ENCODE measurements around the gene GPR107. TPM values are rescaled to one million over a fixed set of nuclear protein-coding genes. Genes with fewer than 3 reads are reported as not detected.

Gene GPR107
- total and polyA plus RNA-seq, 3 experiments from 2014 or later, result 4.2 to 21.4 (median 21.3) TPM

- H3K9me3 Mint-ChIP-seq, result no peaks in the 10 kb centered on the region
- H3K4me3 ChIP-seq (ENCODE audit: low read length), result no peak overlapping the region
- no peaks in the 10 kb centered on the region for H3K27me3 ChIP-seq (ENCODE audit: insufficient read depth, low read length, poor library complexity, severe bottlenecking)
- peaks cover 0 to 70% (median 15%) of the 10 kb centered on the region in 3 donors for H3K36me3 Mint-ChIP-seq
- H3K4me1 ChIP-seq (ENCODE audit: insufficient read depth, low read length), result peaks cover 7% of the 10 kb centered on the region
- peaks cover 16 to 28% (median 22%) of the 10 kb centered on the region in 3 donors for H3K4me1 Mint-ChIP-seq
- H3K27me3 Mint-ChIP-seq, result no peaks in the 10 kb centered on the region
- peak overlapping the region in 5 of 8 donors; percentile 26 to 77 (median 69) for H3K27ac Mint-ChIP-seq
- H3K4me3 Mint-ChIP-seq, result no peak overlapping the region
- ChIA-PET CTCF (interaction anchor here (0.8 to 9.2 kb wide), 3 partner anchors 124 to 231 kb away, joined by 3 to 86 read pairs (median 3); no protein-coding TSS in a partner anchor), POLR2A (no interaction called here)
- no peak overlapping the region for H3K27ac ChIP-seq (ENCODE audit: low read depth, low read length)
- no peaks in the 10 kb centered on the region for H3K9me3 ChIP-seq (ENCODE audit: low read length)
- DNase-seq, result no peak
- peaks cover 12% of the 10 kb centered on the region for H3K36me3 ChIP-seq (ENCODE audit: insufficient read depth, low read length)
These were observed 58.3 kb downstream of the GPR107 start for GRCh38 chr9:130111786-130112537.

- H3K9me3 ChIP-seq (ENCODE audit: low read length), result no peaks in the 10 kb centered on the region
- Mint-ChIP-seq H3K27me3 (no peaks in the 10 kb centered on the region), H3K4me1 (peaks cover 9 to 21% (median 15%) of the 10 kb centered on the region in 3 donors), H3K36me3 (peaks cover 0 to 69% (median 14%) of the 10 kb centered on the region in 3 donors), H3K9me3 (no peaks in the 10 kb centered on the region), H3K27ac (peak overlapping the region in 2 of 8 donors; percentile 26 to 63), H3K4me3 (peak overlapping the region in 1 of 7 donors; percentile 24)
- H3K4me3 ChIP-seq (ENCODE audit: low read length), result no peak overlapping the region
- peaks cover 12% of the 10 kb centered on the region for H3K36me3 ChIP-seq (ENCODE audit: insufficient read depth, low read length)
- POLR2A ChIA-PET, result no interaction called here
- peak in 1 of 5 donors; percentile 11 for DNase-seq
- no peak overlapping the region for H3K27ac ChIP-seq (ENCODE audit: low read depth, low read length)
- CTCF ChIA-PET, result interaction anchor here (0.8 to 1.4 kb wide), 3 partner anchors 15 to 230 kb away, joined by 3 read pairs; no protein-coding TSS in a partner anchor
- H3K4me1 ChIP-seq (ENCODE audit: insufficient read depth, low read length), result peaks cover 1% of the 10 kb centered on the region
- no peaks in the 10 kb centered on the region for H3K27me3 ChIP-seq (ENCODE audit: insufficient read depth, low read length, poor library complexity, severe bottlenecking)
These were observed 58.9 kb downstream of the GPR107 start for GRCh38 chr9:130112538-130113151.

GRCh38 chr9:130114741-130115140 lies 61.0 kb downstream of the GPR107 start:
- peak overlapping the region in 2 of 8 donors; percentile 29 to 36 for H3K27ac Mint-ChIP-seq
- CTCF ChIA-PET, result interaction anchor here (1.2 kb wide), 1 partner anchor 121 kb away, joined by 5 read pairs; no protein-coding TSS in a partner anchor
- H3K4me3 ChIP-seq (ENCODE audit: low read length), result no peak overlapping the region

GRCh38 chr9:130116346-130116745 lies 62.6 kb downstream of the GPR107 start:
- H3K4me3 Mint-ChIP-seq, result no peak overlapping the region
- peaks cover 0 to 79% (median 10%) of the 10 kb centered on the region in 3 donors for H3K36me3 Mint-ChIP-seq
- H3K9me3 ChIP-seq (ENCODE audit: low read length), result no peaks in the 10 kb centered on the region
- no peak overlapping the region for H3K27ac Mint-ChIP-seq
- H3K27me3 ChIP-seq (ENCODE audit: insufficient read depth, low read length, poor library complexity, severe bottlenecking), result no peaks in the 10 kb centered on the region
- ChIA-PET POLR2A (interaction anchor here (1.3 kb wide), 1 partner anchor 12 kb away, joined by 6 read pairs; no protein-coding TSS in a partner anchor), CTCF (interaction anchor here (1.3 kb wide), 1 partner anchor 9 kb away, joined by 3 read pairs; no protein-coding TSS in a partner anchor)
- peaks cover 9% of the 10 kb centered on the region for H3K36me3 ChIP-seq (ENCODE audit: insufficient read depth, low read length)
- H3K4me1 Mint-ChIP-seq, result peaks cover 0 to 10% (median 6%) of the 10 kb centered on the region in 3 donors
- H3K4me3 ChIP-seq (ENCODE audit: low read length), result no peak overlapping the region
- no peak for DNase-seq
- no peaks in the 10 kb centered on the region for H3K4me1 ChIP-seq (ENCODE audit: insufficient read depth, low read length)
- H3K27ac ChIP-seq (ENCODE audit: low read depth, low read length), result no peak overlapping the region
- no peaks in the 10 kb centered on the region for H3K27me3 Mint-ChIP-seq
- H3K9me3 Mint-ChIP-seq, result no peaks in the 10 kb centered on the region

More at GRCh38 chr9:130114741-130115140, 61.0 kb downstream of the GPR107 start:
- H3K4me1 ChIP-seq (ENCODE audit: insufficient read depth, low read length), result no peaks in the 10 kb centered on the region
- POLR2A ChIA-PET, result no interaction called here
- no peaks in the 10 kb centered on the region for H3K27me3 ChIP-seq (ENCODE audit: insufficient read depth, low read length, poor library complexity, severe bottlenecking)
- H3K9me3 Mint-ChIP-seq, result no peaks in the 10 kb centered on the region
- H3K36me3 ChIP-seq (ENCODE audit: insufficient read depth, low read length), result peaks cover 13% of the 10 kb centered on the region
- no peaks in the 10 kb centered on the region for H3K9me3 ChIP-seq (ENCODE audit: low read length)
- H3K27me3 Mint-ChIP-seq, result no peaks in the 10 kb centered on the region
- DNase-seq, result no peak
- no peak overlapping the region for H3K4me3 Mint-ChIP-seq
- H3K27ac ChIP-seq (ENCODE audit: low read depth, low read length), result no peak overlapping the region
- peaks cover 0 to 76% (median 14%) of the 10 kb centered on the region in 3 donors for H3K36me3 Mint-ChIP-seq
- peaks cover 5 to 12% (median 10%) of the 10 kb centered on the region in 3 donors for H3K4me1 Mint-ChIP-seq

- H3K9me3 ChIP-seq (ENCODE audit: low read length), result no peaks in the 10 kb centered on the region
- no peaks in the 10 kb centered on the region for H3K4me1 ChIP-seq (ENCODE audit: insufficient read depth, low read length)
- H3K27ac ChIP-seq (ENCODE audit: low read depth, low read length), result no peak overlapping the region
- H3K4me3 ChIP-seq (ENCODE audit: low read length), result no peak overlapping the region
- no peaks in the 10 kb centered on the region for H3K27me3 ChIP-seq (ENCODE audit: insufficient read depth, low read length, poor library complexity, severe bottlenecking)
- POLR2A ChIA-PET, result no interaction called here
- peaks cover 0 to 77% (median 10%) of the 10 kb centered on the region in 3 donors for H3K36me3 Mint-ChIP-seq
- H3K4me1 Mint-ChIP-seq, result peaks cover 0 to 6% (median 0%) of the 10 kb centered on the region in 3 donors
- no peak overlapping the region for H3K4me3 Mint-ChIP-seq
- H3K27ac Mint-ChIP-seq, result peak overlapping the region in 1 of 8 donors; percentile 57
- peaks cover 9% of the 10 kb centered on the region for H3K36me3 ChIP-seq (ENCODE audit: insufficient read depth, low read length)
- H3K27me3 Mint-ChIP-seq, result no peaks in the 10 kb centered on the region
- CTCF ChIA-PET, result interaction anchor here (1.3 kb wide), 1 partner anchor 10 kb away, joined by 3 read pairs; no protein-coding TSS in a partner anchor
- H3K9me3 Mint-ChIP-seq, result no peaks in the 10 kb centered on the region
- DNase-seq, result no peak
These were observed 63.7 kb downstream of the GPR107 start for GRCh38 chr9:130117376-130117775.

GRCh38 chr9:130117816-130118632 lies 64.3 kb downstream of the GPR107 start:
- Histone ChIP-seq H3K9me3 (ENCODE audit: low read length) (no peaks in the 10 kb centered on the region), H3K36me3 (ENCODE audit: insufficient read depth, low read length) (peaks cover 9% of the 10 kb centered on the region), H3K4me1 (ENCODE audit: insufficient read depth, low read length) (no peaks in the 10 kb centered on the region), H3K27me3 (ENCODE audit: insufficient read depth, low read length, poor library complexity, severe bottlenecking) (no peaks in the 10 kb centered on the region), H3K4me3 (ENCODE audit: low read length) (no peak overlapping the region), H3K27ac (ENCODE audit: low read depth, low read length) (no peak overlapping the region)
- Mint-ChIP-seq H3K27ac (peak overlapping the region in 1 of 8 donors; percentile 23), H3K4me3 (no peak overlapping the region), H3K36me3 (peaks cover 0 to 79% (median 10%) of the 10 kb centered on the region in 3 donors), H3K27me3 (no peaks in the 10 kb centered on the region), H3K4me1 (peaks cover 0 to 3% (median 0%) of the 10 kb centered on the region in 3 donors), H3K9me3 (no peaks in the 10 kb centered on the region)
- ChIA-PET POLR2A (no interaction called here), CTCF (interaction anchor here (0.6 to 0.8 kb wide), 2 partner anchors 125 to 928 kb away, joined by 3 read pairs; no protein-coding TSS in a partner anchor)
- DNase-seq, result no peak

- DNase-seq, result no peak
- no peak overlapping the region for H3K4me3 Mint-ChIP-seq
- Histone ChIP-seq H3K27me3 (ENCODE audit: insufficient read depth, low read length, poor library complexity, severe bottlenecking) (no peaks in the 10 kb centered on the region), H3K4me3 (ENCODE audit: low read length) (no peak overlapping the region), H3K4me1 (ENCODE audit: insufficient read depth, low read length) (no peaks in the 10 kb centered on the region), H3K27ac (ENCODE audit: low read depth, low read length) (no peak overlapping the region), H3K36me3 (ENCODE audit: insufficient read depth, low read length) (peaks cover 9% of the 10 kb centered on the region), H3K9me3 (ENCODE audit: low read length) (no peaks in the 10 kb centered on the region)
- H3K4me1 Mint-ChIP-seq, result peaks cover 0 to 3% (median 0%) of the 10 kb centered on the region in 3 donors
- H3K27ac Mint-ChIP-seq, result peak overlapping the region in 2 of 8 donors; percentile 72 to 73
- H3K36me3 Mint-ChIP-seq, result peaks cover 0 to 78% (median 7%) of the 10 kb centered on the region in 3 donors
- CTCF ChIA-PET, result interaction anchor here (0.8 to 1.7 kb wide), 2 partner anchors 12 to 124 kb away, joined by 3 to 5 read pairs; no protein-coding TSS in a partner anchor
- no peaks in the 10 kb centered on the region for H3K9me3 Mint-ChIP-seq
- POLR2A ChIA-PET, result no interaction called here
- H3K27me3 Mint-ChIP-seq, result no peaks in the 10 kb centered on the region
These were observed 65.3 kb downstream of the GPR107 start for GRCh38 chr9:130118841-130119518.

Data from CD8-positive, alpha-beta memory T cell (primary cell).